DMS79 (cell line): ENCODE data around the gene PDE4C.
A peak's percentile ranks its signal among the peaks of the same experiment; 100 is the strongest.

Source experiments
- DNase-seq: peaks from one replicate; lab custom pipeline; 2025; lab: John Stamatoyannopoulos, UW

The PDE4C gene

GRCh38 chr19:18254546-18255503, 28.6 kb upstream of the PDE4C start:
- DNase-seq: peak; percentile 38

- no peak for DNase-seq
These were observed 27.5 kb upstream of the PDE4C start for GRCh38 chr19:18253716-18254115.

GRCh38 chr19:18253130-18253529, 26.9 kb upstream of the PDE4C start:
- DNase-seq: no peak

GRCh38 chr19:18252370-18252717, 26.1 kb upstream of the PDE4C start:
- DNase-seq: no peak

GRCh38 chr19:18251587-18252369, 25.5 kb upstream of the PDE4C start:
- DNase-seq: peak; percentile 49

GRCh38 chr19:18249834-18250233, 23.6 kb upstream of the PDE4C start:
- DNase-seq: no peak

GRCh38 chr19:18245297-18245696, 19.1 kb upstream of the PDE4C start:
- DNase-seq: no peak

GRCh38 chr19:18239303-18239702, 13.1 kb upstream of the PDE4C start:
- no peak for DNase-seq

GRCh38 chr19:18234194-18234593, 8.0 kb upstream of the PDE4C start:
- DNase-seq: no peak

- no peak for DNase-seq
These were observed 7.1 kb upstream of the PDE4C start for GRCh38 chr19:18233224-18233825.

GRCh38 chr19:18232540-18233223, 6.4 kb upstream of the PDE4C start:
- DNase-seq: peak; percentile 42

- DNase-seq: no peak
These were observed 5.5 kb upstream of the PDE4C start for GRCh38 chr19:18231775-18232174.

GRCh38 chr19:18230941-18231734, 4.9 kb upstream of the PDE4C start:
- DNase-seq: no peak

GRCh38 chr19:18229915-18230314, 3.7 kb upstream of the PDE4C start:
- no peak for DNase-seq

GRCh38 chr19:18229474-18229873, 3.2 kb upstream of the PDE4C start:
- no peak for DNase-seq

GRCh38 chr19:18227781-18228271, 1.6 kb upstream of the PDE4C start:
- no peak for DNase-seq

- no peak for DNase-seq
These were observed 930 bp upstream of the PDE4C start for GRCh38 chr19:18226956-18227780.

GRCh38 chr19:18225355-18225701, 910 bp downstream of the PDE4C start:
- no peak for DNase-seq

GRCh38 chr19:18224525-18225354, 1.5 kb downstream of the PDE4C start:
- DNase-seq: peak; percentile 95
